ENCODE results near the gene IFIT1.
"Not testable (repeated sequence)": the region's sequence is repeated elsewhere in the genome, so short reads cannot be mapped to it uniquely, and the experiment has no call there.

The IFIT1 gene

DNA sequence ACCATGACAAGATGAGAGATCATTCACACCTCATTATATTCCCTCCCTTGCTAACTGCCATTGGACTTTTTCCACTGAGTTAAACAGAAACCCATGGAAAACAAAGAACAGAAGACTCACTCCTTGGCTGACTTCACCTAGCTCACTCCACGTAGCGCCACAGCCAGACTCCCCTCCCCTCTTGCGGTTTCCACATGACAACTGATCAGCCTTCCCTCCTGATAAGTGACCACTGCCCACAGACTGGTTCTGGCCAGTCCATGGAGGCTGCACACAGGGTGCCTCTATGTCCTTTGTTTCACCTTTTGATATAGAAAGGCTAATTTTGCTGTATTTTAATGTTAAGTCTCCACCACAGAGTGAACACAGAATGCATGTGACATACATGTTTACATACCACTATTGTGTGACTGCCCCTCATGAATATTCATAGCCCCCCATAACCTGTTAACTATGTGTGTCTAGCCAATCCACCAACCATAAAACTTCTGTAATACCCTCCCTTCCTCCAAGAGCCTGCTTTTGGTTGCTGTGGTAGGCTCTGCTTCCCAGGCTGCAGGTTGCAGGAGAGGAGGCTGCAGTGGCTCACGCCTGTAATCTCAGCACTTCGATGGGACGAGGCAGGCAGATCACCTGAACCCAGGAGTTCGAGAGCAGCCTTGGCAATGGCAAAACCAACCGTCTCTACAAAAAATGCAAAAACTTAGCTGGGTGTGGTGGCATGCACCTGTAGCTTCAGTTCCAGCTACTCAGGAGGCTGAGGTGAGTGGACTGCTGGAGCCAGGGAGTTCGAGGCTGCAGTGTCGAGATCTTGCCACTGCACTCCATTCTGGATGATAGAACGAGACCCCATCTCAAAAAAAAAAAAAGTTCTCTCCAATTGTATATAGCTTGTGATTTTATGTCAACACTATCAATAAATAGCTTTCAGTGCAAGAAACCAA is 12.0 kb downstream of the IFIT1 start:
- DNase-seq: no peak

- DNase-seq: not testable (repeated sequence)
Measured at GRCh38 chr10:89406178-89406577, 13.8 kb downstream of the IFIT1 start.

DNA sequence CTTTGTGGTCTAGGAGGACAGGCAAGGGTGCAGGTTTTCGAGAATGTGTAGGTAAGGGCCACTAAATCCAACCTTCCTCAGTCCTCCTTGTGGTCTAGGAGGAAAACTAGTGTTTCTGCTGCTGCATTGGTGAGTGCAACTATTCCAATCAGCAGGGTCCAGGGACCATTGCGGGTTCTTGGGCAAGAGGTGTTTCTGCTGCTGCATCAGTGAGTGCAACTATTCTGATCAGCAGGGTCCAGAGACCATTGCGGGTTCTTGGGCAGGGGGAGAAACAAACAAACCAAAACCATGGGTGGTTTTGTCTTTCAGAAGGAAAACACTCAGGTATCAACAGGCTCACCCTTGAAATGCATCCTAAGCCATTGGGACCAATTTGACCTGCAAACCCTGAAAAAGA is 15.4 kb downstream of the IFIT1 start:
- DNase-seq: not testable (repeated sequence)

- DNase-seq: not testable (repeated sequence)
Measured at GRCh38 chr10:89409282-89409681, 16.9 kb downstream of the IFIT1 start.

DNA sequence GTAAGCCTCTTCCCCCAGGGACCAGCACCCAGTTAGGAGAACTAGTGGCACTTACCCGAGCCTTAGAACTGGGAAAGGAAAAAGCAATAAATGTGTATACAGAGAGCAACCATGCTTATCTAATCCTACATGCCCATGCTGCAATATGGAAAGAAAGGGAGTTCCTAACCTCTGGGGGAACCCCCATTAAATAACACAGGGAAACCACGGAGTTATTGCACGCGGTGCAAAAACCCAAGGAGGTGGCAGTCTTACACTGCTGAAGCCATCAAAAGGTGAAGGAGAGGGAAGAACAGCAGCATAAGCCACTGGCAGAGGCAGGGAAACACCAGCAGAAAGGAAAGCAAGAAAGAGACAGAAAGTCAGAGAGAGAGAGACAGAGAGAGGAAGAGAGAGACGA is 18.1 kb downstream of the IFIT1 start:
- DNase-seq: not testable (repeated sequence)

DNA sequence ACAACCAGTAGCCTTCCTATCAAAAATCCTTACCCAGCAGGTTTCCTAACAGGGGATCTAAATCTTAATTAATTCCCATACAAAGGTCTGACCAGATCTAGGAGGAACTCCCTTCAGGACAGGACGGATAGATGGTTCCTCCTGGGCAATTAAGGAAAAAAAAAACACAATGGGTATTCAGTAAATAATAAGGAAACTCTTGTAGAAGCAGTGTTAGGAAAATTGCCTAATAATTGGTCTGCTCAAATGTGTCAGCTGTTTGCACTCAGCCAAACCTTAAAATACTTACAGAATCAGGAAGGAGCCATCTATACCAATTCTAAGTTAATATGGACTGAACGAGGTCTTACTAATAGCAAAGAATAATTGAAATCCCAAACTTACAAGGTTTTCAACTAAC is 18.7 kb downstream of the IFIT1 start:
- not testable (repeated sequence) for DNase-seq

GRCh38 chr10:89412276-89412675 is 19.9 kb downstream of the IFIT1 start:
- DNase-seq: peak; percentile 54 to 56

DNA sequence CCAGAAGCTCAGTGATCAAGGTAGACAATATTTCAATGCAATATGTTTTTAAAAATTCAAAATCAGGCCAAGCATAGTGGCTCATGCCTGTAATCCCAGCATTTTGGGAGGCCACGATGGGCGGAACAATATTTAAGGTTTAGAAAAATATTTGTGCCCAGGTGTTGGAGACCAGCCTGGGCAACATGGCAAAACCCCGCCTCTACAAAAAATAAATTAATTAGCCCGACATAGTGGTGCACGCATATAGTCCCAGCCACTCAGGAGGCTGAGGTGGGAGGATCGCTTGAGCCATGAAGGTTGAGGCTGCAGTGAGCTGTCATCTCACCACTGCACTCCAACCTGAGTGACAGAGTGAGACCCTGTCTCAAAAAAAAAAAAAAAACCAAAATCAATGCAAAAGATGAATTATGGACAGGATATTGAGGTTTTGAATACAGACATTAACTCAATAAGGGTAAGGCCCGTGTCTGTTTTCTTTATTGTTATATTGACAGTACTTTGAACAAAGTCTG is 21.0 kb downstream of the IFIT1 start:
- DNase-seq: no peak

DNA sequence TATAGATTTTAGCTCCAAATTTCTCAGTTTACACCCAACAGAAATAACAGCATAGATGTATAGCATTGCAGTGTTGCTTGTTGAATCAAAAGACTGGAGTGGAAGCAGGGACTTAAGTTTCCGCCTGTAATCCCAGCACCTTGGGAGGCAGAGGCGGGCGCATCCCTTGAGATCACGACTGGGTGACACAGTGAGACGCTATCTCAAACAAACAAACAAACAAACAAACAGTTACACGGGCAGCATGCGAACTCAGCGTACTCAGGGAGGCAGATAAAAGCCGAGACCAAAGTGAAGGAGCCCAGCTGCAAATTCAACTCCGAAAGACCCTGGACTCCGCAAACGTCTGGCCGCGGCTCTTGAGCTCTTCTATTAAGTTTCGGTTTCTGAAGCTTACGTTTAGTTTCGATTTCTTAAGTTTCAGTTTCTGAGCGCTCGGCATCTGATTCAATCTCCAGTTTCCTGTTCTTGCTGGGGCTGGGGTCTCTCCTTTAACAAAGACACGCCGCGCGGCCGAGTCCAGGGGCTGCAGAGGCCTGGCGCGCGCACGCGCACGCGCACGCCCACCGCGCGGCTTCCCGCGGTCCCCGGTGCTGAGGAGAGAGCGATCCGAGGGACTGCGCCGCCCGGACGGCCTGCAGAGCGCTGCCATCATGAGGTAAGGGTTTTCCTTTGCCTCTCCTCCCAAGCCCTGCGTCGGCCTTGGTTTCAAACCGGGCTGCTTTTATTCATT is 21.9 kb downstream of the IFIT1 start, which contains the start of gene IFIT5:
Gene IFIT5, plus strand, starts transcription at position 423 of the 733 bp plus-strand sequence. Its CDS starts 231 bp downstream, at position 654.
- peak; percentile 66 to 73 for DNase-seq

- peak; percentile 27 to 44 for DNase-seq
Measured at GRCh38 chr10:89414879-89415821, 22.7 kb downstream of the IFIT1 start.

GRCh38 chr10:89416465-89416864 is 24.0 kb downstream of the IFIT1 start:
- DNase-seq: no peak

DNA sequence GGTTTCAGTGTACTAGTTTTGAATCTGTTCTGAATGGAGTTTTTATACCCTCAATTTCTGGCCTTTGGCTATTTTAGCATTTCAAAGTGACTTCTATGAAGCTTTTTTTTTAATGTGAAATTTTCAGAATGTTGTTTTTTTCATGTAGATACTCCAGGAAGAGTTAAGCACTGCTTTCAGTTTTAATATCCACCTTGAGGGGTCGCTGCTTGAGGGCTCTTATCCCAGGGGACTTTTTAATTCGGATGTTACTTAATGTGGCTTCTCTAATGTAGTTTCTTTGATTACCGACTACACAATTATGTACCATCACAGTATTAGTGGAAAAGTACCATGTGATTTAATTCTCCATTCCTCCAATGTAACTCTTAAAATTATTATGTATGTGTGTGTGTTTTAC is 27.1 kb downstream of the IFIT1 start:
- DNase-seq: peak in 1 of 2 donors; percentile 46

DNA sequence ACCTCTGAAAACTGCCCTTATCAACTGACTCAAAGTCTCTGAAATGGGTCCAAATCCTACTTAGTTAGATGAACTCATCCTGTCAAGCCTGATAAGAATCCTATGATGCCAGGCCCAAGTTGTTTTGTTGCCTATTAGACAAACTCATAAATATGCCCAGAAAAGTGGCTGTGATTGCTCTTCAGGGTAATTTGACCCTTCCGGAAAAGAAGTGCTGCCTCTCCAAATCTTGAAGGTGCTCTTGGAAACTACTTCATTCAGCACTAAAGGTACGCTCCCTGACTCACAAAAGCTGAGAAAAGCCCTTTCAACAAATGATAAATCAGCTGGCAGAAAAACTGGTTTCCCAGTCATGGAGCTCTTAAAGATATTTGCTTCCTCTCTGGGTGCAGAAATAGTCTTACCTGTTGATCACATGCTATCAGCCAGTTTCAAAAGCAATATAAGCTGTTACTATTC is 28.6 kb downstream of the IFIT1 start:
- no peak for DNase-seq

DNA sequence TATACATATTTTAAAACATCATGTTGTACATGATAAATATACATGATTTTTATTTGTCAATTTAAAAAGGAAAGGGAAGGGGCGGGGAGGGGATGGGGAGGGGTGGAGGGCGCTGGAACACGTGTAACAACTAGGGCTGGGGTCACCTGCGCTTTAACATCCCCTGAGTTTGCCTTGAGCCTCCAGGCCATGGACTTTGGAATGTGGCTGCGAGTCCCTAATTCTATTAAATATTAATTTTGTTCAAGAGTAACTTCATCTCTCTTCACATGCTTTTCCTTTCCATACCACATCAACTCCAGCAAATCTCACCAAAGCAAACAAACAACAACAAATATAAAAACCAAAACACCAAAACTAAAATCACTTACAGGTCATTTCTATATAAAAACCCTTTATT is 32.6 kb downstream of the IFIT1 start:
- DNase-seq: no peak

GRCh38 chr10:89426230-89426868 is 33.9 kb downstream of the IFIT1 start:
- DNase-seq: peak in 1 of 2 donors; percentile 43

- no peak for DNase-seq
Measured at GRCh38 chr10:89427629-89428028, 35.2 kb downstream of the IFIT1 start.

- no peak for DNase-seq
Measured at GRCh38 chr10:89428877-89429276, 36.5 kb downstream of the IFIT1 start.

DNA sequence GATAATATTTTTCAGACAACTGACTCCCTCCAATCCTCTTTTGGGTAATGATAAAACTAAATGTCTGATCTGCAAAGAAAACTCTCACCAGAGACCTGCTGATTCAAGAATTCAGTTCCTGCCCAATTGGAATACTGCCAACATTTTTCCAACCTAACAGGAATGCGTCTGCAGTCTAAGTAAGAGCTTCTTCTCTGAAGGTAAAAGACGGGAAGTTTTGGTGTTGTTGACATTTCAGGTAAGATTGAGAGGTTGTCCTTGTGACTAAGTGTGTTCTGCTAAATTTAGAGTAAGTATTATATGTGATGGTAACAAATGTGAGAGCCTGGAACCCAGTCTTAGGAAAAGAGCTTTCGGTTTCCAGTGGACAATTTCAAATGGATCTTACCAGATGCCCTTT is 39.6 kb downstream of the IFIT1 start:
- no peak for DNase-seq

- DNase-seq: no peak
Measured at GRCh38 chr10:89438525-89438924, 46.1 kb downstream of the IFIT1 start.

DNA sequence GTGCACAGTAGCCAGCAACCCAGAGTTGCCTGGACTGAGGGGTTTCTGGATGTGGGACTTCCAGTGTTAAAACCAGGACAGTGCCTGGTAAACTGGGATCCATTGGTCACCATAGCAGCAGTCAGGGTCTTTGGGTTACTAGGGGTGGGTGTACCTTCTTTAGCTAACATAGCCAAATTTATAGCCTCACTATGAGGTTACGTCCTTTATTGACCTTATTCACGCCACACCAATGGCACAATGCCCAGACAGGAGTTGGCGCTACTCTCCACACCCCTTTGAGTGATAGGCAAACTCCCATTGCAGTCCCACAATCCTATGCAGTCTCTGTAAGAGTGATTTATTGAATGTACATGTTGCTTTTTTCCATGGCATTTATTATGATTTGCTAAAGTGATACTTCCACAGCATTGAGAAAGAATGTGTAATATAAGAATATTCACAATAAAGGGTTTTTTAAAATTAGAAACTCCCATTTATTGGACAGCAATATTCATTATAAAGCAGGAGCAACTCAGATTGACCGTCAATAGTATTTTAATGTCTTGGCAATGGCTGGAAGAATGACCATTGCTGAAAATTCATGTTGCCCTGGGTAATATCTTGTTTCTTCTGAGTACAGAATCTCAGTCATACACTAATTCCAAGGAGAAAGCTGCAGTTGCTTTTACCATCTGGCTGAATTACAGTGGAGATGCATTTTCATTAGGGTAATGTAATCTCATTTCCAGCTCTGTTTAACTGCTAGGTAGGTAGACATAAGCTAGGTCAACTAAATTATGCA is 48.0 kb downstream of the IFIT1 start:
- DNase-seq: no peak

DNA sequence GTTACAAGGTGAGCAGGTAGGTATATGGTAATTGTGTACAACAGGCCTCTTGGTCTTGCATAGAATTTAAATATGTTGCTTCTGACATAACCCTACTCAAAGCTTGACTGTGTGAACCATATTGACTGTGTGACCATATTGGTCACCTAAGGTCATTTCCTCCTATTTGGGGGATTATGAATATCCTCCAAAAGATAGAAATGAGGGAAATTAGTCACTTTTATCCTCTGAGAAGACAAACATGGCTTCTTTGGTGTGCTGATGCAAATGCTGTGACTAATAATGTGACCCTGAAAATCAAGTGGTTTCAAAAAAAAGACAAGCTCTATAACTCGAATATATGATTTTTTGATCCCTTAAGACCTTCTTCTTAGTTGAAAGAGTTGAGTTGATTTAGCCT is 49.9 kb downstream of the IFIT1 start:
- no peak for DNase-seq
